GM18909 (cell line): ENCODE measurements around the gene CACNG1.
"Not testable (repeated sequence)": the region's sequence is repeated elsewhere in the genome, so short reads cannot be mapped to it uniquely, and the experiment has no call there.

ENCODE experiments used
- ATAC-seq: cut with Tn5 transposase; IDR thresholded peaks from one replicate; pipeline ENCODE4 v1.9.1; 2021; ENCODE audit warnings: mild to moderate bottlenecking; ENCODE audit not compliant: unreplicated experiment, poor library complexity

Gene CACNG1

DNA sequence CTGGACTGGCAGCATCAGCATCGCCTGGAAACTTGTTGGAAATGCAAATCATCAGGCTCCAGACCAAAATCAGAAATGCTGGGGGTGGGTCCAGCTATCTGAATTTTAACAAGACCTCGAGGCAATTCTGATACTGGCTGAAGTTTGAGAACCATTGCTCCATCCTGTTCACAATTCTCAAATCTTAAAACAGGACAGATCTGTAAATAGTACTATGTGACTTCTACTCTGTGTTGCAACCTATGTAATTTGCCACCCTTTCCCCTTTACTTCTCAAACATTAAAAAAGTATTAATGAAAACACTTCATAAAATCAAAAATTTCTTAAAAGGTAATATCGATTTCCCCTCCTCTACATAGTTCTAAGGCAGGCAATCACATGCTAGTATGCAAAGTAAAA lies 28.5 kb downstream of the CACNG1 start:
- ATAC-seq = no peak

DNA sequence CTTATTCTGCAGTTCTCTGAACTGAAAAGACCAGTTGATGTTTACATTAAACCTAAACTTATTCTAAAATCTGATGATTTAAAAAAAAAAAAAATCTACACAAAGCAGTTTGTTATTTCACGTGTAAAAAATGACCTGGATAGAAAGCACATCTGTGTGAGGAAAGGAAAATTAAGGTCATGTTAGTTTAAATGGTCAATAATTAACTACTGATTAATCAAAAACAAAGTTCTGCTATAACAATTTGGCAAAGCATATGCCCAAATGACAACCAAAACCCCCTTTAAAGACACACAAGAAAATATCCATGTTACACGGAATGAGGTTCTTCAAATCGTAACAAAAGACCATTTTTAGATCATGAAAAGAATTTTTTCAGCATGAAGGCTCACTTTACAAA lies 30.4 kb downstream of the CACNG1 start:
- no peak for ATAC-seq

- no peak for ATAC-seq
Observed at GRCh38 chr17:67076290-67076689, 31.9 kb downstream of the CACNG1 start.

DNA sequence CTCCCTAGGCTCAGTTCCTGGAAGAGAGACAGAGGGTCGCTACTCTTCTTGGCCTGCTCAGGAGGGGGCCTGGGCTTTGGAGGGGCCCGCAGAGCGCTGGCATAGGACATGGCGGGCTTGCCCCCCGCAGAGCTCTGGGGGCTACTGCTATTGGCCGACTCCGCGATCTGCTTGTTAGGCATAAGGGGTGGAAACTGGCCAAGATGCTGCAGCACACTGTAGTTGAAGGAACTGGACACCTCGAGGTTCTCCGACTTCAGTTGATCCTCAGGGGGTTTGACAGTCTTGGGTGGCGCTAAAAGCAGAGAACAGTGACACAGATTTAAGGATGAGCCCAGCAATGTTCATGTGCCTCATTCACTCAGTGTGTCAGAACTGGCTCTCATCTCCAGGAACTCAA lies 33.9 kb downstream of the CACNG1 start:
- ATAC-seq = no peak

DNA sequence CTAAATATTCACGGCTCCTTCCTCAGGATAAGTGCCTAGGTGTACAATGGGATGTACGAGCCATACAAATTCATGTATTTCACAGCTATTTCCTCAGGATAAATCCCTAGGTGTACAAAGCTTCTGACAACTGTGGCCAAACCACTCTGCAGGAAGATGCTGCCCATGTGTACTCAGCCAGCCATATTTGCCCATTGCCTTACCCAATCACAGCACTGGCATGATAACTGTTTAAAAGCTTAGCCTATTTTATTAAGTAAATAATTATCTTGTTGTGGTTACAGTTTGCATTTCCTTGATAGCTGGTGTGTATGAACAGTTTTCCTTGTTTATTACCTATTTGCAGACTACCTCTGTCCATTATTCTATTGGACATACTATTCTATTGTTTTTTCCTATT lies 35.1 kb downstream of the CACNG1 start:
- ATAC-seq = no peak

DNA sequence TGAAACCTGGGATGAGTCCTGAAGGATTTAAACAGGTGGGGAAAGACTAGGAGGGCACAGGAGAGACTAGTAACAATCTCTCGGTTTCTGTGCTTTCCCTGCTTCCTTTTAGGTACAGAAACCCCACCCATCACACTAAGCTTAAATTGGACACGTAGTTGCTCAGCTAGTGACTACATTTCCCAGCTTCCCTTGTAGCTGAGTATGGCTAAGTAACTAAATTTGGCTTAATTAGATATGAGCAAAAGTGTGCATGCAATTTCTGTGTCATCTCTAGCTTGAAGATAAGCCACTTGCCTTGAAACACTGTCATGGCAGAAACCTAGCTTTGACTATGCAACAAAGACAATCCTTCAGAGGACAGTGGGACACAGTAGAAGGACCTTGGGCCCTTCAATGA lies 36.5 kb downstream of the CACNG1 start:
- ATAC-seq = no peak

DNA sequence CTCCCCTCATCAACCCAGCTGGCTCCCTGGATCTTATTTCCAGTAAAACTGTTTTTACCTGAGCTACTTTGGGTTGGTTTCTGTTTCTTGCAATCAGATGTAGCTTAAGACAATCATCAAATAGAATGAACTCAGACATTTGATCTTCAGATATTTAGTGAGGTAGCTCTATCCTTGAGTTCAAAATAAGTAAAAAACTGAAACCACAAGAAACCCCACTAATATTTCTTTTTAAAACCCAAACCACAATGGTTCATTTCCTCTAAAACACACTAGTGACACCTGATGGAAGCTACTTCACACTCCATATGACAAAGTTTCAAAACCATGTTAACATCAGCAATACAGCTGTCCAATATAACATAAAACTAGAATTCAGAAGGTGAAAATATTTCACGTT lies 37.8 kb downstream of the CACNG1 start:
- ATAC-seq = peak; percentile 67

- no peak for ATAC-seq
Observed at GRCh38 chr17:67085406-67085805, 41.1 kb downstream of the CACNG1 start.

DNA sequence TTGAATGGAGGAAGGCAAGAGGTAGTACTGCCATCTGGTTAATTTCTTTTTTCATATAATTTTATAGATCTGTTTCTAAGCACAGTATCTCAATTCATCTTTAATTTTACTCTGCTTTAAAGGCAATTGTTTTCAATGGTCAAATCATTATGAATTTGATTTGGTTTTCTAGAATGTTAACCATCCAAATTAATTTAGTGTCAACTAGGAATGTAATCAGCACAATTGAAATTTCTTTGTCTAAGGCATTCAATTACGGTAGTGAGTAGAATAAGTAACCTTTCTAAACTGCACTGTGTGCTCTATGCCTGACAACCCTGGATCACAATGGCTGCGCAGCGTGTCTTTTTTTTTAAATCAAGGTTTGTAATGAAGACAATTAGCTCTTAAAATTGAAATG lies 44.3 kb downstream of the CACNG1 start:
- no peak for ATAC-seq

DNA sequence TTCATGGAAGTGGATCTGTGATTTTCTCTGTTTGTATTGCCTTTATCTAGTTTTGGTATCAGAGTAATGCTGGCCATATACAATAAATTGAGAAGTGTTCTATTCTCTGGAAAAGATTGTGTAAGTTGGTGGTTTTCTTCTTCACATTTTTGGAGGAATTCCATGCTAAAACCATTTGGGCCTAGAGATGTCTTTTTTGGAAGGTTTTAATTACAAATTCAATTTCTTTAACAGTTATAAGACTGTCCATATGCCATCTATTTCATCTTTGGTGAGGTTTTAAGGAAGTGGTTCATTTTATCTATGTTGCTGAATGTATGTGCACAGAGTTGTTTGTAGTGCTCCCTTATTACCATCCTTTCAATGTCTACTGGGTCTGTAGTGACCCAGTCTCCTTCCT lies 46.0 kb downstream of the CACNG1 start:
- ATAC-seq = no peak

DNA sequence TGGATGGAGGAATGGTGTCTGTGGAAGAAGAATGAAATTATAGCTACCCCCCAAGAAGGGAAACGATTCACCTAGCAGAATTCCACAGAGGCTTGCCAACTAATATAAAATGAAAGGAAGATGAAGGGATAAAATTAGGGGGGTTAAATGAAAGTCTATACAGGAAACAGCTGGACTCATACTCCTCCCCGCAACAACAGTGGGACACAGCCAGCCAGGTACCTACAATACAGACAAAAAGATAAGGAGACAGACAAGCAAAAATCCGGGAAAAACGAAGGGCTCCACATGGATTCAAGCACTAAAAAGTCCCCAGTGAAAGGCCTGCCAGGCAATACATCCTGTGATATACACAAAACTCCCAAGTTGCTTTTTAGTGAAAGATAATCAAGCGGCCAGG lies 47.9 kb downstream of the CACNG1 start:
- ATAC-seq = no peak

DNA sequence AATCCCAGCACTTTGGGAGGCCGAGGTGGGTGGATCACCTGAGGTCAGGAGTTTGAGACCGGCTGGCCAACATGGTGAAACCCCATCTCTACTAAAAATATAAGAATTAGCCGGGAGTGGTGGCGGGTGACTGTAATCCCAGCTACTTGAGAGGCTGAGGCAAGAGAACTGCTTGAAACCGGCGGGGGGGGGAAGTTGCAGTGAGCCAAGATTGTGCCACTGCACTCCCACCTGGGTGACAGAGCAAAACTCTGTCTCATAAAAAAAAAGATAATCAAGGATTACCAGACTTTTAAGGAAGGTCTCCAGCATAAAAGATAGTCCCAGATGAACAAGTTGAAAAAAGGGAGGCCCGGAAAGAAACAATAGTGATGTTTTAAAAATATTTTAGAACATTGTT lies 48.4 kb downstream of the CACNG1 start:
- not testable (repeated sequence) for ATAC-seq

GRCh38 chr17:67093348-67093747 lies 49.0 kb downstream of the CACNG1 start:
- no peak for ATAC-seq

- not testable (repeated sequence) for ATAC-seq
Observed at GRCh38 chr17:67095291-67095690, 50.9 kb downstream of the CACNG1 start.

- ATAC-seq = no peak
Observed at GRCh38 chr17:67095803-67096202, 51.4 kb downstream of the CACNG1 start.

DNA sequence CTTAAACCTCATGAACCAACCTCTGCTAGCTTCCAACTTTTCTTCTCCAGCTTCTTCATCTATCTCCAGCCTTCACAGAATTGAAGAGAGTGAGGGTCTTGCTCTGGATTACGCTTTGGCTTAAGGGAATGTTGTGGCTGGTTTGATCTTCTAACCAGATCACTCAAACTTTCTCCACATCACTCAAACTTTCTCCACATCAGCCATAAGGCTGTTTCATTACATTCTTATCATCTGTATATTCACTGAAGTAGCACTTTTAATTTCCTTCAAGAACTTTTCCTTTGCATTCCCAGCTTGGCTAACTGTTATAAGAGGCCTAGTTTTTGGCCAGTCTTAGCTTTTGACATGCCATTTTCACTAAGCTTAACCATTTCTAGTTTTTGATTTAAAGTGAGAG lies 52.3 kb downstream of the CACNG1 start:
- no peak for ATAC-seq

- ATAC-seq = no peak
Observed at GRCh38 chr17:67098006-67098405, 53.7 kb downstream of the CACNG1 start.

GRCh38 chr17:67104641-67105040 lies 60.3 kb downstream of the CACNG1 start:
- not testable (repeated sequence) for ATAC-seq

DNA sequence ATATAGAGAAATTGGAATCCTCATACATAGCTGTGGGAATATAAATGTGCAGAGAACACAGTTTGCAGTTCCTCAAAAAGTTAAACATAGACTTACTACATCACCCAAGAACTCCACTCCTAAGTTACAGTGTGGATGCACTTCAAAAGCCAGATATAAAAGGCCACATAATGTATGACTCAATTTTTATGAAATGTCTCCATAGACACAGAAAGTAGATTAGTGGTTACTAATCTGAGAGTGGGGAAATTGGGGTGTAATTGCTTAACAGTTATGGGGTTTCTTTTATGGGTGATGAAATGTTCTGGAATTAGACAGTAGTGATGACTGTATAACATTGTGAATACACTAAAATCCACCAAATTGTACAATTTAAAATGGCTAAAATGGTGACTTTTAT lies 60.9 kb downstream of the CACNG1 start:
- no peak for ATAC-seq
